ENCODE results near the gene FOXS1.

DNA sequence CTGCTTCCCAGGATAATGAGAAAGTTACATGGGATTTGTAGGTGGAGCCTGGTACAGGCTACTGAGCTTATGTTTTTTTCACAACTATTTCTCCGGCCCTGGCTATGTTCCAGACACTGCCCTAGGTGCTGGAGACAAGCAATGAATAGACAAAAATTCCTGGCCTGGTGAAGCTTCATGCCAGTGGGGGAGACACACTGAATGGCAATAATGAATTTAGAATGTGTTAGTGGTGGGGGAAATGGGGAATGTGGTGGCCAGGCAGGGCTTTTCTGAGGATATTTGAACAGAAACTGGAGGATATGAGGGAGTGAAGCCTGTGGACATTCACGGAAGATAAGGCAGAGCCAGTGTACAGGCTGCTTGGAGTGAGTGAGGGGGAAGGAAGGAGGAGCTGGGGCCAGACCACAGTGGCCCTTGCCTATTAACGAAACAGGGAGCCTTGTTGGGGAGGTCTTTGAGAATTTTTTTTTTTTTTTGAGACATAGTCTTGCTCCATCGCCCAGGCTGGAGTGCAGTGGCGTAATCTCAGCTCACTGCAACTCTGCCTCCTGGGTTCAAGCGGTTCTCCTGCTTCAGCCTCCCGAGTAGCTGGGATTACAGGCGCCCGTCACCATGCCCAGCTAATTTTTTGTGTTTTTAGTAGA lies 6.6 kb downstream of the FOXS1 start:
- TF ChIP-seq, protein P1, sequence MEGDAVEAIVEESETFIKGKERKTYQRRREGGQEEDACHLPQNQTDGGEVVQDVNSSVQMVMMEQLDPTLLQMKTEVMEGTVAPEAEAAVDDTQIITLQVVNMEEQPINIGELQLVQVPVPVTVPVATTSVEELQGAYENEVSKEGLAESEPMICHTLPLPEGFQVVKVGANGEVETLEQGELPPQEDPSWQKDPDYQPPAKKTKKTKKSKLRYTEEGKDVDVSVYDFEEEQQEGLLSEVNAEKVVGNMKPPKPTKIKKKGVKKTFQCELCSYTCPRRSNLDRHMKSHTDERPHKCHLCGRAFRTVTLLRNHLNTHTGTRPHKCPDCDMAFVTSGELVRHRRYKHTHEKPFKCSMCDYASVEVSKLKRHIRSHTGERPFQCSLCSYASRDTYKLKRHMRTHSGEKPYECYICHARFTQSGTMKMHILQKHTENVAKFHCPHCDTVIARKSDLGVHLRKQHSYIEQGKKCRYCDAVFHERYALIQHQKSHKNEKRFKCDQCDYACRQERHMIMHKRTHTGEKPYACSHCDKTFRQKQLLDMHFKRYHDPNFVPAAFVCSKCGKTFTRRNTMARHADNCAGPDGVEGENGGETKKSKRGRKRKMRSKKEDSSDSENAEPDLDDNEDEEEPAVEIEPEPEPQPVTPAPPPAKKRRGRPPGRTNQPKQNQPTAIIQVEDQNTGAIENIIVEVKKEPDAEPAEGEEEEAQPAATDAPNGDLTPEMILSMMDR (IDR thresholded peaks at IDR 0.05), result no peak
- TF ChIP-seq EZH2phosphoT487 (IDR thresholded peaks at IDR 0.05), result no peak
- no peak for TF ChIP-seq EZH2 (IDR thresholded peaks at IDR 0.05)

Measured in neural progenitor cell (in vitro differentiated cells).